Activated T-cell treated with anti-CD3 and anti-CD28 coated beads, Interleukin-2, amount 50 U/mL, for 24 hours (primary cell): Measurements from ENCODE around the gene CDK16.
A peak's percentile ranks its signal among the peaks of the same experiment; 100 is the strongest.

Source experiments
- DNase-seq: peaks from one replicate; pipeline ENCODE4 v3.0.0-alpha.2; 2020
- H3K27ac Mint-ChIP-seq: 2 replicates; pipeline ENCODE4 v1.8.0; 2020; ENCODE audit warnings: mild to moderate bottlenecking, mixed read lengths
- H3K27me3 Mint-ChIP-seq: 2 replicates; pipeline ENCODE4 v1.8.0; 2020; ENCODE audit warnings: mixed read lengths
- H3K36me3 Mint-ChIP-seq: 2 replicates; pipeline ENCODE4 v1.8.0; 2020; ENCODE audit warnings: low read depth, mixed read lengths
- H3K4me1 Mint-ChIP-seq: 2 replicates; pipeline ENCODE4 v1.8.0; 2020; ENCODE audit warnings: low read depth, mixed read lengths
- H3K4me3 Mint-ChIP-seq: 2 replicates; pipeline ENCODE4 v1.8.0; 2020; ENCODE audit warnings: mild to moderate bottlenecking, moderate library complexity, mixed read lengths
- H3K9me3 Mint-ChIP-seq: 2 replicates; pipeline ENCODE4 v1.8.0; 2020; ENCODE audit warnings: mixed read lengths

The CDK16 gene

GRCh38 chrX:47218280-47218919 is at the start of gene CDK16:
TSS of gene CDK16 (plus strand) at chrX:47218681. CDS start at chrX:47223558, 4,877 bp downstream.
- no peaks in the 10 kb centered on the region for H3K27me3 Mint-ChIP-seq
- H3K27ac Mint-ChIP-seq, result peak within 1 kb of the TSS; percentile 99
- peak within 1 kb of the TSS; percentile 90 for H3K4me3 Mint-ChIP-seq
- H3K4me1 Mint-ChIP-seq, result peaks cover 44% of the 10 kb centered on the region
- H3K36me3 Mint-ChIP-seq, result peaks cover 77% of the 10 kb centered on the region
- H3K9me3 Mint-ChIP-seq, result no peaks in the 10 kb centered on the region
- peak; percentile 89 for DNase-seq

GRCh38 chrX:47169273-47169672 is 49.2 kb upstream of the CDK16 start:
- H3K4me1 Mint-ChIP-seq, result peaks cover 4% of the 10 kb centered on the region
- DNase-seq, result no peak
- no peaks in the 10 kb centered on the region for H3K9me3 Mint-ChIP-seq
- H3K36me3 Mint-ChIP-seq, result peaks cover 54% of the 10 kb centered on the region
- H3K4me3 Mint-ChIP-seq, result no peak overlapping the region
- peaks cover 23% of the 10 kb centered on the region for H3K27me3 Mint-ChIP-seq
- H3K27ac Mint-ChIP-seq, result no peak overlapping the region

GRCh38 chrX:47169726-47170515 is 48.6 kb upstream of the CDK16 start:
- H3K9me3 Mint-ChIP-seq, result no peaks in the 10 kb centered on the region
- peaks cover 1% of the 10 kb centered on the region for H3K4me1 Mint-ChIP-seq
- peaks cover 29% of the 10 kb centered on the region for H3K27me3 Mint-ChIP-seq
- peaks cover 53% of the 10 kb centered on the region for H3K36me3 Mint-ChIP-seq
- DNase-seq, result no peak
- no peak overlapping the region for H3K4me3 Mint-ChIP-seq
- no peak overlapping the region for H3K27ac Mint-ChIP-seq

GRCh38 chrX:47170861-47171692 is 47.4 kb upstream of the CDK16 start:
- Mint-ChIP-seq H3K27ac (no peak overlapping the region), H3K36me3 (peaks cover 61% of the 10 kb centered on the region), H3K27me3 (peaks cover 36% of the 10 kb centered on the region), H3K4me1 (peaks cover 1% of the 10 kb centered on the region), H3K9me3 (no peaks in the 10 kb centered on the region), H3K4me3 (no peak overlapping the region)
- no peak for DNase-seq

- peaks cover 1% of the 10 kb centered on the region for H3K4me1 Mint-ChIP-seq
- no peak for DNase-seq
- H3K27me3 Mint-ChIP-seq, result peaks cover 44% of the 10 kb centered on the region
- H3K27ac Mint-ChIP-seq, result no peak overlapping the region
- H3K4me3 Mint-ChIP-seq, result no peak overlapping the region
- no peaks in the 10 kb centered on the region for H3K9me3 Mint-ChIP-seq
- peaks cover 70% of the 10 kb centered on the region for H3K36me3 Mint-ChIP-seq
Observed at GRCh38 chrX:47171996-47172395, 46.5 kb upstream of the CDK16 start.

- Mint-ChIP-seq H3K27ac (no peak overlapping the region), H3K36me3 (peaks cover 73% of the 10 kb centered on the region), H3K27me3 (peaks cover 44% of the 10 kb centered on the region)
Observed at GRCh38 chrX:47172549-47172948, 45.9 kb upstream of the CDK16 start.

GRCh38 chrX:47172971-47173792 is 45.3 kb upstream of the CDK16 start:
- H3K4me3 Mint-ChIP-seq, result no peak overlapping the region
- peaks cover 78% of the 10 kb centered on the region for H3K36me3 Mint-ChIP-seq
- no peaks in the 10 kb centered on the region for H3K9me3 Mint-ChIP-seq
- DNase-seq, result no peak
- H3K27ac Mint-ChIP-seq, result peak overlapping the region; percentile 33
- peaks cover 50% of the 10 kb centered on the region for H3K27me3 Mint-ChIP-seq
- no peaks in the 10 kb centered on the region for H3K4me1 Mint-ChIP-seq

More at GRCh38 chrX:47172549-47172948, 45.9 kb upstream of the CDK16 start:
- no peak for DNase-seq
- H3K4me1 Mint-ChIP-seq, result peaks cover 1% of the 10 kb centered on the region
- no peak overlapping the region for H3K4me3 Mint-ChIP-seq
- H3K9me3 Mint-ChIP-seq, result no peaks in the 10 kb centered on the region

- H3K9me3 Mint-ChIP-seq, result no peaks in the 10 kb centered on the region
Observed at GRCh38 chrX:47174376-47174775, 44.1 kb upstream of the CDK16 start.

GRCh38 chrX:47174846-47175587 is 43.5 kb upstream of the CDK16 start:
- no peaks in the 10 kb centered on the region for H3K4me1 Mint-ChIP-seq
- no peak overlapping the region for H3K4me3 Mint-ChIP-seq
- no peak for DNase-seq
- H3K9me3 Mint-ChIP-seq, result no peaks in the 10 kb centered on the region
- peaks cover 77% of the 10 kb centered on the region for H3K36me3 Mint-ChIP-seq
- no peak overlapping the region for H3K27ac Mint-ChIP-seq
- peaks cover 46% of the 10 kb centered on the region for H3K27me3 Mint-ChIP-seq

More at GRCh38 chrX:47174376-47174775, 44.1 kb upstream of the CDK16 start:
- H3K27me3 Mint-ChIP-seq, result peaks cover 47% of the 10 kb centered on the region
- no peak for DNase-seq
- no peak overlapping the region for H3K27ac Mint-ChIP-seq
- no peaks in the 10 kb centered on the region for H3K4me1 Mint-ChIP-seq
- H3K36me3 Mint-ChIP-seq, result peaks cover 79% of the 10 kb centered on the region
- no peak overlapping the region for H3K4me3 Mint-ChIP-seq

- no peak overlapping the region for H3K4me3 Mint-ChIP-seq
- peaks cover 47% of the 10 kb centered on the region for H3K27me3 Mint-ChIP-seq
- no peak for DNase-seq
- no peak overlapping the region for H3K27ac Mint-ChIP-seq
- no peaks in the 10 kb centered on the region for H3K4me1 Mint-ChIP-seq
- H3K36me3 Mint-ChIP-seq, result peaks cover 77% of the 10 kb centered on the region
- no peaks in the 10 kb centered on the region for H3K9me3 Mint-ChIP-seq
Observed at GRCh38 chrX:47175588-47175980, 42.9 kb upstream of the CDK16 start.

- no peak for DNase-seq
- peaks cover 48% of the 10 kb centered on the region for H3K27me3 Mint-ChIP-seq
- H3K36me3 Mint-ChIP-seq, result peaks cover 80% of the 10 kb centered on the region
- H3K9me3 Mint-ChIP-seq, result no peaks in the 10 kb centered on the region
- no peaks in the 10 kb centered on the region for H3K4me1 Mint-ChIP-seq
- no peak overlapping the region for H3K4me3 Mint-ChIP-seq
- no peak overlapping the region for H3K27ac Mint-ChIP-seq
Observed at GRCh38 chrX:47176101-47176740, 42.3 kb upstream of the CDK16 start.

- Mint-ChIP-seq H3K9me3 (no peaks in the 10 kb centered on the region), H3K4me3 (no peak overlapping the region), H3K27me3 (peaks cover 56% of the 10 kb centered on the region), H3K27ac (peak overlapping the region; percentile 34), H3K4me1 (no peaks in the 10 kb centered on the region), H3K36me3 (peaks cover 82% of the 10 kb centered on the region)
- DNase-seq, result no peak
Observed at GRCh38 chrX:47177079-47177478, 41.4 kb upstream of the CDK16 start.

GRCh38 chrX:47178337-47178736 is 40.1 kb upstream of the CDK16 start:
- no peak for DNase-seq
- Mint-ChIP-seq H3K27ac (no peak overlapping the region), H3K9me3 (no peaks in the 10 kb centered on the region), H3K4me3 (no peak overlapping the region), H3K27me3 (peaks cover 57% of the 10 kb centered on the region), H3K4me1 (no peaks in the 10 kb centered on the region), H3K36me3 (peaks cover 79% of the 10 kb centered on the region)
